Right ventricle myocardium superior (tissue), 1 donor: ENCODE results near the gene MGME1. TPM values are rescaled to one million over a fixed set of nuclear protein-coding genes. Genes with fewer than 3 reads are reported as not detected.
"Not testable (repeated sequence)": the region's sequence is repeated elsewhere in the genome, so short reads cannot be mapped to it uniquely, and the experiment has no call there.

Experiments
- ATAC-seq: fragments of 200-7000 bp; cut with Tn5 transposase; one replicate; pipeline ENCODE4 v1.9.1; 2020; ENCODE audit warnings: mild to moderate bottlenecking; ENCODE audit not compliant: poor library complexity
- DNase-seq: peaks from one replicate; pipeline ENCODE4 v3.0.0-alpha.2; 2020
- intact Hi-C: fragments of 100-400 bp; cut with DNase I; formaldehyde crosslinking; loops from one replicate; pipeline ENCODE4 v1.11.2; 2022
- total RNA-seq: library from RNA; stranded (reverse); fragmentation: NEBNext Ultra II Directional; extraction: Animal tissue kit (Norgen Biotek cat#: 25700); gene quantifications from one replicate; pipeline ENCODE4 v1.2.1, GENCODE V29; 2021
- donor health status: DM: no; HTN: yes; CAD: no; lungs with severe emphysema.

The MGME1 gene
- total RNA-seq, 1 donor from 2014 or later = 14.2 TPM

- ATAC-seq (no peak), DNase-seq (no peak)
- intact Hi-C loops = no loop called here
These were observed 37.2 kb downstream of the MGME1 start for GRCh38 chr20:18005990-18006364.

- DNase-seq (no peak), ATAC-seq (no peak)
- intact Hi-C loops = no loop called here
These were observed 37.9 kb downstream of the MGME1 start for GRCh38 chr20:18006684-18007083.

GRCh38 chr20:18007534-18008292 lies 38.9 kb downstream of the MGME1 start:
- intact Hi-C loops = no loop called here
- peak; percentile 59 for DNase-seq

GRCh38 chr20:18009116-18009515 lies 40.3 kb downstream of the MGME1 start:
- ATAC-seq (no peak), DNase-seq (no peak)
- intact Hi-C loops = no loop called here

More at GRCh38 chr20:18007534-18008292, 38.9 kb downstream of the MGME1 start:
- ATAC-seq = peak; percentile 41

GRCh38 chr20:18011482-18011881 lies 42.7 kb downstream of the MGME1 start:
- ATAC-seq = no peak
- no peak for DNase-seq
- intact Hi-C loops = no loop called here

- intact Hi-C loops = no loop called here
- no peak for ATAC-seq
- no peak for DNase-seq
These were observed 43.3 kb downstream of the MGME1 start for GRCh38 chr20:18011951-18012645.

- DNase-seq (no peak), ATAC-seq (no peak)
- intact Hi-C loops = no loop called here
These were observed 44.1 kb downstream of the MGME1 start for GRCh38 chr20:18012901-18013300.

- intact Hi-C loops = no loop called here
- DNase-seq (no peak), ATAC-seq (no peak)
These were observed 45.6 kb downstream of the MGME1 start for GRCh38 chr20:18014411-18014810.

- DNase-seq (no peak), ATAC-seq (no peak)
- intact Hi-C loops = no loop called here
These were observed 48.0 kb downstream of the MGME1 start for GRCh38 chr20:18016772-18017171.

GRCh38 chr20:18018100-18018499 lies 49.3 kb downstream of the MGME1 start:
- intact Hi-C loops = no loop called here
- no peak for ATAC-seq
- DNase-seq = no peak

- no peak for ATAC-seq
- intact Hi-C loops = no loop called here
- DNase-seq = no peak
These were observed 50.2 kb downstream of the MGME1 start for GRCh38 chr20:18019068-18019467.

GRCh38 chr20:18020931-18021330 lies 52.1 kb downstream of the MGME1 start:
- no peak for ATAC-seq
- intact Hi-C loops = no loop called here
- DNase-seq = no peak

- ATAC-seq (no peak), DNase-seq (no peak)
- intact Hi-C loops = no loop called here
These were observed 55.8 kb downstream of the MGME1 start for GRCh38 chr20:18024606-18025127.

GRCh38 chr20:18027011-18027410 lies 58.2 kb downstream of the MGME1 start:
- intact Hi-C loops, DNase-seq, ATAC-seq: not testable (repeated sequence)

- ATAC-seq (no peak), DNase-seq (no peak)
- intact Hi-C loops = no loop called here
These were observed 61.2 kb downstream of the MGME1 start for GRCh38 chr20:18030020-18030419.

GRCh38 chr20:18031050-18031449 lies 62.2 kb downstream of the MGME1 start:
- DNase-seq = no peak
- ATAC-seq = no peak
- intact Hi-C loops = no loop called here

GRCh38 chr20:18031888-18032509 lies 63.2 kb downstream of the MGME1 start:
- DNase-seq (no peak), ATAC-seq (no peak)
- intact Hi-C loops = no loop called here

GRCh38 chr20:18032977-18033892 lies 64.4 kb downstream of the MGME1 start:
- intact Hi-C loops = no loop called here
- ATAC-seq = no peak
- no peak for DNase-seq

- DNase-seq (no peak), ATAC-seq (no peak)
- intact Hi-C loops = no loop called here
These were observed 65.2 kb downstream of the MGME1 start for GRCh38 chr20:18034039-18034438.
